Measurements from ENCODE around the gene FBXO9. TPM values are rescaled to one million over a fixed set of nuclear protein-coding genes. Genes with fewer than 3 reads are reported as not detected.

The FBXO9 gene
- total RNA-seq, 1 experiment from 2014 or later, result 71.0 TPM

DNA sequence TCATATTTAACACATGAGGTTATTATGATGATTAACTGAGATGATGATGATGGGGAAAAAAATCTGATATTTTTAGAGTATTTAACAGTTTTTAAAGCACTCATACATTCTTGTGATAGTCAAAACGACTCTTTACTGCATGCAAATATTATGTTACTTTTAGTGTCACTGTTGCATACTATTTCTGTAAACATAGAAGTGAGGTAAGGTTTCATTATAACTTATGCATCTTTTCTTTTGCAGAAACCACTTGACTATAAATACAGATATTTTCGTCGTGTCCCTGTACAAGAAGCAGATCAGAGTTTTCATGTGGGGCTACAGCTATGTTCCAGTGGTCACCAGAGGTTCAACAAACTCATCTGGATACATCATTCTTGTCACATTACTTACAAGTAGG is 30.1 kb downstream of the FBXO9 start:
- RAD21 ChIA-PET (ENCODE audit: low non-redundant PET in 1 of 2, low total read pairs in 2 of 2, uncharacterized antibody in 2 of 2, unreplicated experiment in 2 of 2), result interaction anchor here in 1 of 2 experiments (0.7 kb wide), 1 partner anchor 65 kb away, joined by 5 read pairs; no protein-coding TSS in a partner anchor
- Histone ChIP-seq H3K4me2 (ENCODE audit: low read length) (no peak overlapping the region), H3K9me2 (ENCODE audit: insufficient read depth) (no peaks in the 10 kb centered on the region), H4K20me1 (ENCODE audit: insufficient read depth) (no peaks in the 10 kb centered on the region), H3K4me3 (replicated peaks in 1 of 2; ENCODE audit: low read depth in 1 of 2, low read length in 2 of 2) (no peak overlapping the region), H3K27ac (ENCODE audit: low read depth, low read length) (no peak overlapping the region), H3K4me1 (ENCODE audit: control insufficient read depth in 1 of 2, insufficient read depth in 2 of 2, low read length in 2 of 2) (no peaks in the 10 kb centered on the region), H2AFZ (ENCODE audit: low read depth, low read length, poor library complexity, severe bottlenecking) (no peak overlapping the region), H3K9me3 (ENCODE audit: control insufficient read depth in 1 of 2, insufficient read depth in 1 of 2, low read depth in 1 of 2, low read length in 2 of 2) (no peaks in the 10 kb centered on the region), H3K79me2 (ENCODE audit: insufficient read depth, low read length) (no peaks in the 10 kb centered on the region), H3K27me3 (ENCODE audit: insufficient read depth, low read length) (no peaks in the 10 kb centered on the region), H3K36me3 (ENCODE audit: control insufficient read depth in 1 of 2, insufficient read depth in 2 of 2, low read length in 2 of 2) (peaks cover 50 to 57% of the 10 kb centered on the region in 2 experiments), H3K9ac (ENCODE audit: low read length) (no peak overlapping the region)
- BruUV-seq (replicated peaks), result no TSS peak
- TF ChIP-seq ZFX (IDR thresholded peaks at IDR 0.05) (no peak), FOSL1 (IDR thresholded peaks at IDR 0.05; ENCODE audit: low read depth) (no peak), SIN3A (IDR thresholded peaks at IDR 0.05; ENCODE audit: low read depth) (no peak), ZNF274 (IDR thresholded peaks at IDR 0.05; ENCODE audit: low read depth, low read length) (no peak), ATF3 (IDR thresholded peaks at IDR 0.05) (no peak), POLR2AphosphoS5 (IDR thresholded peaks at IDR 0.05; ENCODE audit: low read depth, low read length) (no peak), RAD21 (IDR thresholded peaks at IDR 0.05; ENCODE audit: low read depth) (no peak), CTCF (IDR thresholded peaks at IDR 0.05 in 2 of 3, conservative IDR thresholded peaks at IDR 0.05 in 1 of 3; ENCODE audit: borderline replicate concordance in 1 of 3, insufficient read depth in 1 of 3, low read depth in 2 of 3, low read length in 2 of 3) (no peak), SP1 (IDR thresholded peaks at IDR 0.05; ENCODE audit: low read depth) (no peak), YY1 (IDR thresholded peaks at IDR 0.05; ENCODE audit: extremely low read depth, insufficient replicate concordance, low read depth, low read length) (no peak), POLR2A (IDR thresholded peaks at IDR 0.05; ENCODE audit: borderline replicate concordance, extremely low read depth, insufficient read depth, insufficient read length) (no peak), SRF (IDR thresholded peaks at IDR 0.05; ENCODE audit: low read depth) (no peak)
- TF ChIP-seq, protein P1, sequence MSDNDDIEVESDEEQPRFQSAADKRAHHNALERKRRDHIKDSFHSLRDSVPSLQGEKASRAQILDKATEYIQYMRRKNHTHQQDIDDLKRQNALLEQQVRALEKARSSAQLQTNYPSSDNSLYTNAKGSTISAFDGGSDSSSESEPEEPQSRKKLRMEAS (IDR thresholded peaks at IDR 0.05), result no peak
- TF ChIP-seq, protein P2, sequence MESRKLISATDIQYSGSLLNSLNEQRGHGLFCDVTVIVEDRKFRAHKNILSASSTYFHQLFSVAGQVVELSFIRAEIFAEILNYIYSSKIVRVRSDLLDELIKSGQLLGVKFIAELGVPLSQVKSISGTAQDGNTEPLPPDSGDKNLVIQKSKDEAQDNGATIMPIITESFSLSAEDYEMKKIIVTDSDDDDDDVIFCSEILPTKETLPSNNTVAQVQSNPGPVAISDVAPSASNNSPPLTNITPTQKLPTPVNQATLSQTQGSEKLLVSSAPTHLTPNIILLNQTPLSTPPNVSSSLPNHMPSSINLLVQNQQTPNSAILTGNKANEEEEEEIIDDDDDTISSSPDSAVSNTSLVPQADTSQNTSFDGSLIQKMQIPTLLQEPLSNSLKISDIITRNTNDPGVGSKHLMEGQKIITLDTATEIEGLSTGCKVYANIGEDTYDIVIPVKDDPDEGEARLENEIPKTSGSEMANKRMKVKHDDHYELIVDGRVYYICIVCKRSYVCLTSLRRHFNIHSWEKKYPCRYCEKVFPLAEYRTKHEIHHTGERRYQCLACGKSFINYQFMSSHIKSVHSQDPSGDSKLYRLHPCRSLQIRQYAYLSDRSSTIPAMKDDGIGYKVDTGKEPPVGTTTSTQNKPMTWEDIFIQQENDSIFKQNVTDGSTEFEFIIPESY (IDR thresholded peaks at IDR 0.05; ENCODE audit: extremely low read depth, insufficient replicate concordance, low read length), result no peak
- DNase-seq (ENCODE audit: low read depth, low spot score) (no peak), ATAC-seq (no peak)
- CTCF ChIA-PET, result no interaction called here
- POLR2A ChIA-PET, result no interaction called here
- intact Hi-C loops (cut with micrococcal nuclease), result no loop called here

Measured in HCT116 (cell line).